Measurements from ENCODE around the gene STAU1. TPM values are rescaled to one million over a fixed set of nuclear protein-coding genes. Genes with fewer than 3 reads are reported as not detected.

The STAU1 gene
- total and polyA plus RNA-seq, 2 of the 13 experiments (the other 11 are each of a cell fraction or from before 2014, with no cell fraction given), result 119 to 133 TPM

GRCh38 chr20:49183444-49183843 lies 4.7 kb downstream of the STAU1 start:
- POLR2A ChIA-PET, result interaction anchor here (0.6 to 4.5 kb wide), 4 partner anchors 16 to 752 kb away, joined by 3 to 49 read pairs (median 4); partner anchors contain the start of gene DDX27
- no peak for FAIRE-seq
- peaks cover 90% of the 10 kb centered on the region for H3K79me2 ChIP-seq (ENCODE audit: insufficient read depth, low read length)

GRCh38 chr20:49181265-49181877 lies 6.8 kb downstream of the STAU1 start:
- H3K27me3 ChIP-seq (ENCODE audit: control insufficient read depth in 1 of 2, insufficient read depth in 2 of 2, low read length in 2 of 2), result no peaks in the 10 kb centered on the region; a peak in 1 of 5 replicates
- intact Hi-C loops (cut with micrococcal nuclease; ENCODE audit: unreplicated experiment), result loop anchor here (5.0 kb wide), 1 partner anchor 36 kb away; the partner anchor contains the start of gene DDX27
- H2AFZ ChIP-seq (ENCODE audit: low read length), result no peak overlapping the region
- no peak overlapping the region for H3K4me3 ChIP-seq (replicated peaks in 1 of 3; ENCODE audit: insufficient read depth in 1 of 3, low read depth in 2 of 3, low read length in 3 of 3)
- peaks cover 6 to 9% of the 10 kb centered on the region in 2 experiments for H3K36me3 ChIP-seq (replicated peaks in 1 of 2; ENCODE audit: control insufficient read depth in 1 of 2, insufficient read depth in 2 of 2, low read length in 2 of 2)
- ATAC-seq (no peak), DNase-seq (ENCODE audit: low spot score) (no peak), FAIRE-seq (no peak)
- in situ Hi-C loops (cut with HindIII; ENCODE audit: extremely low pct_ligation_motif_present, low pct_unique_long_range_greater_than_20kb), result no loop called here
- ChIA-PET POLR2A (interaction anchor here (0.6 to 1.3 kb wide), 3 partner anchors 13 to 135 kb away, joined by 3 to 4 read pairs (median 4); partner anchors contain the start of gene CSE1L), CTCF (ENCODE audit: low intra/inter-chr PET ratio, low total read pairs) (no interaction called here)
- peaks cover 70% of the 10 kb centered on the region for H4K20me1 ChIP-seq (ENCODE audit: insufficient read depth, low read length)
- H3K27ac ChIP-seq (ENCODE audit: extremely low read length, insufficient read depth, low read length), result peak overlapping the region; percentile 83
- BruUV-seq (replicated peaks), result no TSS peak
- H3K79me2 ChIP-seq (ENCODE audit: insufficient read depth, low read length), result peaks cover 99% of the 10 kb centered on the region
- 84% methylated on average over 8 of the region's 8 CpGs for WGBS (ENCODE audit: low lambda C conversion rate)
- H3K4me1 ChIP-seq (ENCODE audit: insufficient read depth, low read length), result peaks cover 79% of the 10 kb centered on the region
- H3K9me3 ChIP-seq (ENCODE audit: low read length), result no peaks in the 10 kb centered on the region
- H3K9ac ChIP-seq (ENCODE audit: insufficient read depth, low read depth, low read length), result no peak overlapping the region
- H3K4me2 ChIP-seq (ENCODE audit: low read depth, low read length), result peak overlapping the region; percentile 19; the same call in 1 of the 2 replicates
- TF ChIP-seq ZNF121 (CRISPR knock-in tag; IDR thresholded peaks at IDR 0.05) (peak; percentile 79), ZNF362 (CRISPR knock-in tag; IDR thresholded peaks at IDR 0.05; ENCODE audit: borderline replicate concordance) (0 out of 2 replicates have a peak, but pooled peaks have one; percentile 30), ZNF547 (CRISPR knock-in tag; IDR thresholded peaks at IDR 0.05) (0 out of 2 replicates have a peak, but pooled peaks have one; percentile 34), PHF8 (CRISPR knock-in tag; IDR thresholded peaks at IDR 0.05) (no peak), ZMYM3 (CRISPR knock-in tag; IDR thresholded peaks at IDR 0.05) (0 out of 2 replicates have a peak, but pooled peaks have one; percentile 33), ZNF770 (CRISPR knock-in tag; IDR thresholded peaks at IDR 0.05) (peak; percentile 69)

More at GRCh38 chr20:49183444-49183843, 4.7 kb downstream of the STAU1 start:
- WGBS (ENCODE audit: low lambda C conversion rate), result 95% methylated on average over 3 of the region's 3 CpGs
- Histone ChIP-seq H3K4me2 (ENCODE audit: low read depth, low read length) (peak overlapping the region; percentile 81), H4K20me1 (ENCODE audit: insufficient read depth, low read length) (peaks cover 65% of the 10 kb centered on the region), H2AFZ (ENCODE audit: low read length) (no peak overlapping the region), H3K9ac (ENCODE audit: insufficient read depth, low read depth, low read length) (peak overlapping the region; percentile 19; the same call in 1 of the 2 replicates), H3K27me3 (ENCODE audit: control insufficient read depth in 1 of 2, insufficient read depth in 2 of 2, low read length in 2 of 2) (peaks cover 0 to 5% of the 10 kb centered on the region in 2 experiments; a peak in 1 of 5 replicates), H3K4me1 (ENCODE audit: insufficient read depth, low read length) (peaks cover 70% of the 10 kb centered on the region), H3K9me3 (ENCODE audit: low read length) (no peaks in the 10 kb centered on the region), H3K36me3 (replicated peaks in 1 of 2; ENCODE audit: control insufficient read depth in 1 of 2, insufficient read depth in 2 of 2, low read length in 2 of 2) (no peaks in the 10 kb centered on the region), H3K4me3 (replicated peaks in 1 of 3; ENCODE audit: insufficient read depth in 1 of 3, low read depth in 2 of 3, low read length in 3 of 3) (0 out of 6 replicates have a peak overlapping the region, but pooled peaks of 1 of the 3 experiments have one; percentile 88), H3K27ac (ENCODE audit: extremely low read length, insufficient read depth, low read length) (peak overlapping the region; percentile 77)
- CTCF ChIA-PET (ENCODE audit: low intra/inter-chr PET ratio, low total read pairs), result no interaction called here
- no TSS peak for BruUV-seq (replicated peaks)
- in situ Hi-C loops (cut with HindIII; ENCODE audit: extremely low pct_ligation_motif_present, low pct_unique_long_range_greater_than_20kb), result no loop called here
- intact Hi-C loops (cut with micrococcal nuclease; ENCODE audit: unreplicated experiment), result loop anchor here (5.0 kb wide), 1 partner anchor 34 kb away; the partner anchor contains the start of gene DDX27
- no peak for DNase-seq (ENCODE audit: low spot score)
- no peak for ATAC-seq
- TF ChIP-seq ZKSCAN8 (CRISPR knock-in tag; IDR thresholded peaks at IDR 0.05; ENCODE audit: borderline replicate concordance) (0 out of 2 replicates have a peak, but pooled peaks have one; percentile 52), NFATC3 (CRISPR knock-in tag; IDR thresholded peaks at IDR 0.05) (0 out of 2 replicates have a peak, but pooled peaks have one; percentile 17), FOSL2 (CRISPR knock-in tag; IDR thresholded peaks at IDR 0.05) (0 out of 2 replicates have a peak, but pooled peaks have one; percentile 5), KLF16 (CRISPR knock-in tag; IDR thresholded peaks at IDR 0.05) (no peak), PBX2 (CRISPR knock-in tag; IDR thresholded peaks at IDR 0.05) (no peak), RBFOX2 (IDR thresholded peaks at IDR 0.05; ENCODE audit: low read depth, low read length) (0 out of 2 replicates have a peak, but pooled peaks have one; percentile 28)
